Measurements from ENCODE around the gene LAMA3.

LAMA3 gene

DNA sequence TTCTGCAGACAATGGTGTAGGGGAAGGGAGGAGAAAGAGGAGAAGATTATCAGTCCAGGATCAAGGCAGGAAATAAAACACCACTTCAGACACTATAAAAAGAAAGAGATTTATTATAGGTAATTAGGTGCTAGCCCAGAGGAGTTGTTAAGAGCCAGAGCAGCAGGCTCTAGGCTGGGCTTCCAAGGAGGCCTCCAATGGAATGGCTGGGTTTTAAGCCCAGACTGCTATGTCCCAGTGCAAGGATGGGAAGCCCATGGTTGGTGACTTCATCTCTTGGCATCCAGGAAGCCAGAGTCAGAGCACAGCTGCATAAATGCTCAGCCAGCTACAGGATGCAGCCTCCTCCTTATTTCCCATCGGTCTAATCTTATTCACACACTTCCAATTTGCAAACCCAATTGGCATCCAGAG, 95.6 kb downstream of the LAMA3 start:
- TF ChIP-seq, protein P1, sequence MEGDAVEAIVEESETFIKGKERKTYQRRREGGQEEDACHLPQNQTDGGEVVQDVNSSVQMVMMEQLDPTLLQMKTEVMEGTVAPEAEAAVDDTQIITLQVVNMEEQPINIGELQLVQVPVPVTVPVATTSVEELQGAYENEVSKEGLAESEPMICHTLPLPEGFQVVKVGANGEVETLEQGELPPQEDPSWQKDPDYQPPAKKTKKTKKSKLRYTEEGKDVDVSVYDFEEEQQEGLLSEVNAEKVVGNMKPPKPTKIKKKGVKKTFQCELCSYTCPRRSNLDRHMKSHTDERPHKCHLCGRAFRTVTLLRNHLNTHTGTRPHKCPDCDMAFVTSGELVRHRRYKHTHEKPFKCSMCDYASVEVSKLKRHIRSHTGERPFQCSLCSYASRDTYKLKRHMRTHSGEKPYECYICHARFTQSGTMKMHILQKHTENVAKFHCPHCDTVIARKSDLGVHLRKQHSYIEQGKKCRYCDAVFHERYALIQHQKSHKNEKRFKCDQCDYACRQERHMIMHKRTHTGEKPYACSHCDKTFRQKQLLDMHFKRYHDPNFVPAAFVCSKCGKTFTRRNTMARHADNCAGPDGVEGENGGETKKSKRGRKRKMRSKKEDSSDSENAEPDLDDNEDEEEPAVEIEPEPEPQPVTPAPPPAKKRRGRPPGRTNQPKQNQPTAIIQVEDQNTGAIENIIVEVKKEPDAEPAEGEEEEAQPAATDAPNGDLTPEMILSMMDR (conservative IDR thresholded peaks at IDR 0.05; ENCODE audit: low read depth, low read length): no peak
- H3K4me3 ChIP-seq (ENCODE audit: low read length): no peak overlapping the region
- DNase-seq (ENCODE audit: low read depth): peak; percentile 60

- H3K4me3 ChIP-seq (ENCODE audit: low read length): no peak overlapping the region
- TF ChIP-seq, protein P1 (conservative IDR thresholded peaks at IDR 0.05; ENCODE audit: low read depth, low read length): no peak
- DNase-seq (ENCODE audit: low read depth): no peak
These were observed 103.8 kb downstream of the LAMA3 start for GRCh38 chr18:23793051-23793450.

DNA sequence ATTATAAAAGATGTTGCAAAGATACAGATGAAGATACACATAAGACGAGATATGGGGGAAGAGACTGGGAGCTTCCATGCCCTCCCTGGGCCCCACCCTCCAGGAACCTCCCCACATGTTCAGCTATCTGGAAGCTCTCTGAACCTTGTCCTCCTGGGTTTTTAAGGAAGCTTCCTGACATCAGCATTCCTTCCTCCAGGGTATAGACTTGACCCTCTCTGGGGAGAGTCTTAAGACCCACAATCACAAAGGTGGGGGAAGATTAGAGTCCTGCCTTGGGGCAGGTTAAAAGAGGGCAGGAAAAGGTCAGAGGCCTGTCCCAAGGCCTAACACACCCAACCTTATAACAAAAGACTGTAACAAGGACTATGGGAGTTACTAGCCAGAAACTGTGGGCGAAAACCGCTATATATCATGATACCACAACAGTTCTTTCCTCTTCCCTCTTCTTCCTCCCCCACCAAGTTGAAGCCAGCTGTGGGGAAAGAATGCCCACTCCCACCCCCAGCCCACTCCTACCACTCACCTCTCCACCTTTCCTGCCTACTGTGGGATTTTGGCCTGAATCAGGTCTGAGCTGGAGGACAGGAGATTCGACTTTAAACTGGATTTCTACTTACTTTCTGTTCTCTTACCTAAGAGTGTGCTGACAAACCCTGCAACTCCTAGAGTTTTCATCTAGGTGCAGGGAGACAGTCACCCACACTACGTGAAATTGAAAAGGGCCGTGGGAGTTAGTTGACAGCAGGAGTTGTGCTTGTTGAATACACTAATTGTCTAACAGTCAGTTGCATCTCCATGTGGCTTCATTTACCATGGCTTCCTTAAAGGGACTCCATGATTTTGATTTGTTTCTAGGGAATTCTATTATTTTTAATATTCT, 105.0 kb downstream of the LAMA3 start:
- no peak overlapping the region for H3K4me3 ChIP-seq (ENCODE audit: low read length)
- no peak for DNase-seq (ENCODE audit: low read depth)
- TF ChIP-seq, protein P1 (conservative IDR thresholded peaks at IDR 0.05; ENCODE audit: low read depth, low read length): no peak

- TF ChIP-seq, protein P1 (conservative IDR thresholded peaks at IDR 0.05; ENCODE audit: low read depth, low read length): no peak
- no peak overlapping the region for H3K4me3 ChIP-seq (ENCODE audit: low read length)
- no peak for DNase-seq (ENCODE audit: low read depth)
These were observed 109.0 kb downstream of the LAMA3 start for GRCh38 chr18:23798249-23798648.

GRCh38 chr18:23798824-23799223, 109.6 kb downstream of the LAMA3 start:
- DNase-seq (ENCODE audit: low read depth): no peak
- TF ChIP-seq, protein P1 (conservative IDR thresholded peaks at IDR 0.05; ENCODE audit: low read depth, low read length): no peak
- no peak overlapping the region for H3K4me3 ChIP-seq (ENCODE audit: low read length)

DNA sequence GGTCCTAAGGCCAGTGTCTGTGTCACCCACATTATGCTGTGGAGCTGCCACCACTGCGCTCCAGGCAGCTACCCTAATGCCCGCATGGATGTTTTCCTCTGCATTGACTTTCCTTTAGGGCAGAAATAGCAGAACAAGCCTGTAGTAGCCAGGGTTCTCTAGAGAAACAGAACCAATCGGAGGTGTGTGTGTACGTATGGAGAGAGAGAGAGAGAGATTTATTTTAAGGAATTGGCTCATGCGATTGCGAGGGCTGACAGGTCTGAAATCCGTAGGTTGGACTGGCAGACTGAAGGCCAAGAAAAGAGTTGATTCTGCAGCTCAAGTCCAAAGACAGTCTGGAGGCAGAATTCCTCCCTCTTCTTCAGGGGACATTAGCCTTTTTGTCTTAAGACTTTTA, 110.3 kb downstream of the LAMA3 start:
- H3K4me3 ChIP-seq (ENCODE audit: low read length): no peak overlapping the region
- DNase-seq (ENCODE audit: low read depth): no peak
- TF ChIP-seq, protein P1 (conservative IDR thresholded peaks at IDR 0.05; ENCODE audit: low read depth, low read length): no peak

- no peak for DNase-seq (ENCODE audit: low read depth)
- TF ChIP-seq, protein P1 (conservative IDR thresholded peaks at IDR 0.05; ENCODE audit: low read depth, low read length): no peak
These were observed 111.6 kb downstream of the LAMA3 start for GRCh38 chr18:23800902-23801301.

More at GRCh38 chr18:23800902-23801301, 111.6 kb downstream of the LAMA3 start:
- H3K4me3 ChIP-seq (ENCODE audit: low read length): no peak overlapping the region

Measured in retinal pigment epithelial cell (primary cell).